ENCODE measurements around the gene ATOSB. TPM values are rescaled to one million over a fixed set of nuclear protein-coding genes. Genes with fewer than 3 reads are reported as not detected.

ATOSB gene
- total RNA-seq, 1 donor from 2014 or later = 30.3 TPM

DNA sequence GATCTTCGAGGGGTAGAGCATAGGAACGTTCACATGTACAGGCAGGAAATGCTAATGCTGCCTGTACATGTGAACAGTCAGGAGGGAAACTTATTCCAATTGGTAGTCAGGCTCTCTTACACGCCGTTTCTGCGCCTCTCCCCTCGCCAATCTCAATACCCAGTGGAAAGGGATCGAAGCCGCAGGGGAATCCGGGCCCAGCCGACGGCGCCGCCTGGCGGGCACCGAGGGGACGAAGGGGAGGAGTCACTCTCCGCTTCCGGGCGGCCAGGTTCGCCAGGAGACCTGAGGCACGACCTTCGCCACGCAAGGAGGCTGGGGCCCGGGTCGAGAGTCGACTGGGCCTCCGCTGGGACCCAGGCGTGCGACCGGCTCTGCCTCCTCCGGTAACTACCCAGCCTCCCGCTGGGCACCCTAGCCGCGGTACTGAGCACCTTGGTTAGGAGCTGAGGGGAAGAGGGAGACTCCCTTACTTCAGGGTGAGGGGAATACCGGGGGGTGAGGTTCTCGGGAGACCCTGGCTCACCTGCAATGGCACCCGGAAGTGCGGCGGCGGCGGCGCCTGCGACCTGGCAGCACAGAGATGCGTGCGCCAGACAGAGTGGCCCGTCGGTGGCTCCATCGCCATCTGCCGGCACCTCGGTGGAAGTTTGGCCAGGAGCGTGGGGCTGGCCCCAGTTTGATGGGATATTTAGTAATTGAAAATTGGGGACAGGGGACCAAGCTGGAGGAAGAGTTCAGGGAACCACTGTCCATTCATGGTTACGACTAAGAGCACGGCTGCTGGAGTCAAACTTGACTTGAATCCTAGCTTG lies 19.4 kb downstream of the ATOSB start, which contains the start of gene PIGO:
Gene PIGO, minus strand, starts transcription at position 557 of the 815 bp plus-strand sequence. CDS start 1,026 bp downstream, outside the sequence.
- Mint-ChIP-seq H3K9me3 (ENCODE audit: unreplicated experiment) (no peaks in the 10 kb centered on the region), H3K27me3 (ENCODE audit: unreplicated experiment) (no peaks in the 10 kb centered on the region), H3K4me1 (ENCODE audit: unreplicated experiment) (peaks cover 14% of the 10 kb centered on the region), H3K4me3 (ENCODE audit: unreplicated experiment) (peak within 1 kb of the TSS; percentile 79), H3K36me3 (ENCODE audit: unreplicated experiment) (peaks cover 19% of the 10 kb centered on the region), H3K27ac (ENCODE audit: unreplicated experiment) (peak within 1 kb of the TSS; percentile 80)
- DNase-seq (ENCODE audit: extremely low spot score, unreplicated experiment) = peak; percentile 95
- TF ChIP-seq CTCF (IDR thresholded peaks at IDR 0.05) = peak; percentile 78

DNA sequence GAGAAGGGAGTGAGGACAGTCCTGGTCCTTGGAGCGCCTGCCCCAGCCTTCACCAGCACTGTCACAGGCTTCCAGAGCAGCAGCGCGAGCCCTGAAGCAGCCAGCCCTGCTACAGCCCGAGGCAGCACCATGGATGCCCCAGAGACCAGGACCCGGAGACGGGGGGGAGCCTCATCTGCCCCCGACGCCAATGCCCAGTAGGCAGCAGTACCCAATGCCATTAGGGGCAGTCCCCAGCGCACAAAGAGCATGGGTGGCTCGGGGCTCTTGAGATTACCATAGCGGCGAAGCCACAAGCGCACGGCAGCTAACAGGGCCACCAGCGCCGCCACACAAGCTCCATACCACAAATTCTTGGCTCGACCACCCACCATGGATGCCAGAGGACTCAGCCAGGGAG lies 24.1 kb downstream of the ATOSB start:
- Mint-ChIP-seq H3K4me3 (ENCODE audit: unreplicated experiment) (no peak overlapping the region), H3K36me3 (ENCODE audit: unreplicated experiment) (peaks cover 17% of the 10 kb centered on the region), H3K27ac (ENCODE audit: unreplicated experiment) (no peak overlapping the region), H3K9me3 (ENCODE audit: unreplicated experiment) (no peaks in the 10 kb centered on the region), H3K27me3 (ENCODE audit: unreplicated experiment) (no peaks in the 10 kb centered on the region), H3K4me1 (ENCODE audit: unreplicated experiment) (peaks cover 10% of the 10 kb centered on the region)
- no peak for DNase-seq (ENCODE audit: extremely low spot score, unreplicated experiment)
- no peak for TF ChIP-seq CTCF (IDR thresholded peaks at IDR 0.05)

DNA sequence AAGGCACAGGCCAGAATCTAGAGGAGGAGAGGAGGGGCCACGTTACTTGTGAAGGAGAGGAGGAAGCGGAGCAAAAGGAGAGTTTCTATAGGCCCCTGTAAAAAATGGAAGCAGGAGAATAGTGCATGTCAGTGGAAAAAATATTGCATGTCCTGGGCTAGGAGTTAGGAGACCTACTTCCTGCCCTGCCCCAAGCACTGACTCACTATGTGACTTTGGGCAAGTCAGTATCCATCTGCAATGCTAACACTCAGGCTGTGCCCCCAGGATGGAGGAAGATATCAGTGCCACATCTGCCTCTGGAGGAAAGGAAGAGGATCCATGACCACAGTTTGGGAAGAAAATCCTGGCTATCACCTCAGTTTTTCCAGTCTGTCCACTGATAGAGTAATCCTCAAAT lies 26.2 kb downstream of the ATOSB start:
- Mint-ChIP-seq H3K36me3 (ENCODE audit: unreplicated experiment) (peaks cover 19% of the 10 kb centered on the region), H3K9me3 (ENCODE audit: unreplicated experiment) (no peaks in the 10 kb centered on the region), H3K4me3 (ENCODE audit: unreplicated experiment) (no peak overlapping the region), H3K27me3 (ENCODE audit: unreplicated experiment) (no peaks in the 10 kb centered on the region), H3K4me1 (ENCODE audit: unreplicated experiment) (no peaks in the 10 kb centered on the region), H3K27ac (ENCODE audit: unreplicated experiment) (no peak overlapping the region)
- no peak for DNase-seq (ENCODE audit: extremely low spot score, unreplicated experiment)
- TF ChIP-seq CTCF (IDR thresholded peaks at IDR 0.05) = no peak

- H3K36me3 Mint-ChIP-seq (ENCODE audit: unreplicated experiment) = peaks cover 11% of the 10 kb centered on the region
- TF ChIP-seq CTCF (IDR thresholded peaks at IDR 0.05) = no peak
- no peaks in the 10 kb centered on the region for H3K9me3 Mint-ChIP-seq (ENCODE audit: unreplicated experiment)
- no peak overlapping the region for H3K27ac Mint-ChIP-seq (ENCODE audit: unreplicated experiment)
- no peak for DNase-seq (ENCODE audit: extremely low spot score, unreplicated experiment)
- H3K27me3 Mint-ChIP-seq (ENCODE audit: unreplicated experiment) = no peaks in the 10 kb centered on the region
- H3K4me3 Mint-ChIP-seq (ENCODE audit: unreplicated experiment) = no peak overlapping the region
- peaks cover 4% of the 10 kb centered on the region for H3K4me1 Mint-ChIP-seq (ENCODE audit: unreplicated experiment)
These were observed 30.6 kb downstream of the ATOSB start for GRCh38 chr9:35085078-35085477.

All from osteocyte (in vitro differentiated cells).